Activated CD8-positive, alpha-beta T cell treated with anti-CD3 and anti-CD28 coated beads, Interleukin-2, amount 10 ng/mL, durations not matched to agents 7 days and 5 days (primary cell): Measurements from ENCODE around the gene PAK6. TPM values are rescaled to one million over a fixed set of nuclear protein-coding genes. Genes with fewer than 3 reads are reported as not detected.

Source experiments
- ATAC-seq: fragments of 150-1000 bp; cut with Tn5 transposase; one replicate; pipeline ENCODE4 v1.10.0; 2021; ENCODE audit warnings: moderate library complexity
- CTCF ChIA-PET: fragments of 350-600 bp; sonication (Branson Sonifier 250); formaldehyde crosslinking; loops from one replicate; lab custom pipeline; 2021; ENCODE audit warnings: antibody characterized with exemption; lab: Charles Lee
- POLR2A ChIA-PET: fragments of 350-600 bp; sonication (Branson Sonifier 250); formaldehyde crosslinking; loops from one replicate; lab custom pipeline; 2021; ENCODE audit warnings: antibody characterized with exemption; lab: Charles Lee
- DNase-seq: peaks from one replicate; pipeline ENCODE4 v3.0.0-alpha.2; 2020
- H3K27ac Mint-ChIP-seq: one replicate; pipeline ENCODE4 v1.8.0; 2021; ENCODE audit warnings: mild to moderate bottlenecking, mixed read lengths
- H3K27me3 Mint-ChIP-seq: one replicate; pipeline ENCODE4 v1.8.0; 2021; ENCODE audit warnings: low read depth, mixed read lengths
- H3K36me3 Mint-ChIP-seq: one replicate; pipeline ENCODE4 v1.8.0; 2021; ENCODE audit warnings: low read depth, mixed read lengths
- H3K4me1 Mint-ChIP-seq: one replicate; pipeline ENCODE4 v1.8.0; 2021; ENCODE audit warnings: low read depth, mixed read lengths
- H3K4me3 Mint-ChIP-seq: one replicate; pipeline ENCODE4 v1.8.0; 2021; ENCODE audit warnings: mild to moderate bottlenecking, mixed read lengths
- H3K9me3 Mint-ChIP-seq: one replicate; pipeline ENCODE4 v1.8.0; 2022; ENCODE audit warnings: mixed read lengths; ENCODE audit not compliant: insufficient read depth
- total RNA-seq, 2 experiments: library from RNA; stranded (reverse); gene quantifications; one replicate each; pipeline ENCODE4 v1.2.3, GENCODE V29; 2021

Gene PAK6
- total RNA-seq, 2 experiments from 2014 or later: 1.2 to 1.4 TPM

DNA sequence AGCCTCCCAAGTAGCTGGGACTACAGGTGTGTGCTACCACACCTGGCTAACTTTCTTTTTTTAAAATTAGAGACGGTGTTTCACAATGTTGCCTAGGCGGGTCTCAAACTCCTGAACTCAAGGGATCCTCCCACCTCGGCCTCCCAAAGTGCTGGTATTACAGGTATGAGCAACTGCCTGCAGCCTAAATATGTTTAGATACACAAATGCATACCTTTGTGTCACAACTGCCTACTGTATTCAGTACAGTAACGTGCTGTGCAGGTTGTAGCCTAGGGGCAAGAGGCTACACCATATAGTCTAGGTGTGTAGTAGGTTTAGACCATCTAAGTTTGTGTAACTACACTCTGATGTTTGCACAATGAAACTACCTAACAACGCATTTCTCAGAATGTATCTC is 9.5 kb upstream of the PAK6 start:
- ChIA-PET CTCF (interaction anchor here (0.7 to 6.9 kb wide), 4 partner anchors 11 to 80 kb away, joined by 3 to 51 read pairs (median 22); no protein-coding TSS in a partner anchor), POLR2A (interaction anchor here (1.0 kb wide), 1 partner anchor 12 kb away, joined by 3 read pairs; no protein-coding TSS in a partner anchor)
- DNase-seq (no peak), ATAC-seq (no peak)
- Mint-ChIP-seq H3K27me3 (no peaks in the 10 kb centered on the region), H3K27ac (no peak overlapping the region), H3K36me3 (peaks cover 38% of the 10 kb centered on the region), H3K9me3 (no peaks in the 10 kb centered on the region), H3K4me3 (no peak overlapping the region), H3K4me1 (peaks cover 18% of the 10 kb centered on the region)

DNA sequence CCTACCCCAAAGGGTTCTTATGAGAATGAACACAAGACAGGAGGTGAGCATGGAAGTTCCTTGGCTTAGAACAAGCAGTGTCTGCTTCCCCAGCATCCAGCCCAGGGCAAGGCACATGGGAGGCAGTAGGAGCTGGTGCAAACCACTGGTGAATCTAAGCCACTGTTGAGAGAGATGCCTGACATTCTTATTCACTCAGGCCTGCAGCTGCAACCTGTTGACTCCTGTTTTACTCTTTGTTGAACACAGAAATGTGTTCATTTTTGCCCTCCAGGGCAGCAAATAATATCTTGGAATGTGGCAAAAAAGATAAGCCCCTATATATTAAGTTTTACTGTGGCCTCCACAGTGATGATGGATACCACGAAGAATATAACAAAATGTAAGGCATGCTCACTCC is 8.9 kb upstream of the PAK6 start:
- DNase-seq (no peak), ATAC-seq (no peak)
- Mint-ChIP-seq H3K27me3 (no peaks in the 10 kb centered on the region), H3K27ac (no peak overlapping the region), H3K4me3 (no peak overlapping the region), H3K9me3 (no peaks in the 10 kb centered on the region), H3K36me3 (peaks cover 31% of the 10 kb centered on the region), H3K4me1 (peaks cover 16% of the 10 kb centered on the region)
- CTCF ChIA-PET: interaction anchor here (5.0 to 6.9 kb wide), 2 partner anchors 12 to 44 kb away, joined by 41 to 51 read pairs; no protein-coding TSS in a partner anchor
- POLR2A ChIA-PET: no interaction called here

DNA sequence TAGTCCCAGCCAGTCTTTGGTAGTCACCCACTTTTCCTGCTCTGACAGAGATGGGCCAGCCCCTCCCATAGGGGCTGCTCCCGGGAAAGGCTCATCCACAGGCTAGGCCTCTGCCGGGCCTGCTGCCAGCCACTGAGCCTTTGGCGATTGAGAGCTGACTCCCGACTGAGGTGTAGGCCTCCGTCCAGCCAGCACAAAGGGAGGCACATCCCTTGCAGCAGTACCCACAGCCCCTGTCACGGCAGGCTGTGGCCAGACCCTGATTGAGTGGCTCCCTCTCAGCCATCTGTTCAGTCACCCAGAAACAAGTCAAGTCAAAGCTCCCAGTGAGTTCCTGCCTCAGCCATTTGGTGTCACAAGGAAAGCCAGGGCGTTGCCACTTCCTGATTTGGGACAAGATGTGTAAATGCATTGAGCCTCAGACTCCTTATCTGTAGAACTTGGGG is 6.2 kb upstream of the PAK6 start:
- CTCF ChIA-PET: no interaction called here
- H3K27ac Mint-ChIP-seq: no peak overlapping the region
- H3K9me3 Mint-ChIP-seq: no peaks in the 10 kb centered on the region
- H3K36me3 Mint-ChIP-seq: peaks cover 20% of the 10 kb centered on the region
- DNase-seq (no peak), ATAC-seq (no peak)
- peaks cover 2% of the 10 kb centered on the region for H3K4me1 Mint-ChIP-seq
- H3K4me3 Mint-ChIP-seq: no peak overlapping the region
- peaks cover under 1% of the 10 kb centered on the region for H3K27me3 Mint-ChIP-seq
- POLR2A ChIA-PET: no interaction called here

DNA sequence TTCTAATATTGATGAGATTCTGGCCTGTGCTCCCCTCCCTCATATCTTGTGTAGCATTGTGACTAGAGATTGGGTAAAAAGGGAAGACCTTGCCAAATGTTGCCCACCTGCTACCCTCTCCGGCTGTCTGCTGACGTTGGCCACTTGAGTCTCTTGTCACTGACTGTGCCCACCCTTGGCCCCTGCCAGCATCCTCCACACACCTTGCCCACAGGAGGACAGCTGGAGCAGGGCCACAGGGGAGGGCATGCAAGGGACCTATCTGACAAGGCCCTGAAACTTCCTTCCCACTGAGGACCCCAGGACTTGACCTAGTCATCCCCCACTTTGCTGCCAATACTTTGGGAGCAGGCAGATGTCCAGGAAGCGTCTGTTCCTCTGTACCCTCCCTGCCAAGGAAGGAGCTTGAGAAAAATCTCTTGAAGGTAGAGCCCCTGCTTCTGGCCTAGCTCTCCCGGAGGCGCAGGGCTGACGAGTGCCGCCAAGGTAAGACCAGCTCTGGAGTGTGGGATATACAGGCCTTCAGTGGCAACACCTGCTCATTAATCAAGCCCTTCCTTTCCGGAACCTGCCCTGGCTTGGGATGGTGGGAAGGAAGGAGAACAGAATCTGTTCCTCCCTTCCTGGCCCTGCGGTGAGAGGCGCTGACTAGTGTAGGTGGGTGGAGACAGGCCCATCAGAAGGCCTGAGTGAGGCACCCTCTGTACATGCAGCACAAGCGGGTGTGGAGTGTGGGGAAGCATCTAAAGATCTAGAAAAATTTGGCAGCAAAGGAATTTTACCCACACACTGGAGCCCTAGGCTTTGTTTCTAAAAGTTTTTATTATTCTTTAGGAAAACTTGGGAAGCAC is 4.9 kb upstream of the PAK6 start:
- Mint-ChIP-seq H3K27ac (no peak overlapping the region), H3K4me1 (peaks cover 9% of the 10 kb centered on the region), H3K27me3 (peaks cover 8% of the 10 kb centered on the region), H3K4me3 (no peak overlapping the region), H3K36me3 (peaks cover 15% of the 10 kb centered on the region), H3K9me3 (no peaks in the 10 kb centered on the region)
- ChIA-PET CTCF (interaction anchor here (1.3 to 1.9 kb wide), 2 partner anchors 17 to 40 kb away, joined by 5 to 9 read pairs; no protein-coding TSS in a partner anchor), POLR2A (interaction anchor here (0.6 kb wide), 1 partner anchor 14 kb away, joined by 3 read pairs; no protein-coding TSS in a partner anchor)
- DNase-seq (no peak), ATAC-seq (no peak)

DNA sequence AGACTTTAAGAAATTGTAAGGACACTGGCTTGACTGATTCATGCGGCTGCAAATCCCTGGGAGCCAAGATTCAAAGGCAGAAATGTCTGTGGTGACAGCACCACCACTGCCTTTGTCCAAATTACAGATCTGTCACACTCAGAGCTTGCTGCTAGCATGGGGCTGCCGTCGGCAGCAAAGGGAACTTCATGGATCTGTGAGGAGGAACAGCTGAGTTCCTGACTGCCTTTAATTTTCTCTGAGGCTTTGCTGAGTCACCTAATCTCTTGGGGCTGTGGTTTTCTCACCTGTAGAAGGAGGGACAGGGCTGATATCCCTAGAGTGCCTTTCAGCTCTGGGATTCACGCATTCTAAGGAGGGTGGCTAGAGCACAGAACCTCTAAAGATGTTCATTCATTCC is 4.1 kb upstream of the PAK6 start:
- CTCF ChIA-PET: interaction anchor here (1.3 to 1.9 kb wide), 2 partner anchors 18 to 40 kb away, joined by 5 to 9 read pairs; no protein-coding TSS in a partner anchor
- Mint-ChIP-seq H3K4me1 (peaks cover 15% of the 10 kb centered on the region), H3K27me3 (peaks cover 14% of the 10 kb centered on the region), H3K4me3 (no peak overlapping the region), H3K9me3 (no peaks in the 10 kb centered on the region), H3K27ac (no peak overlapping the region), H3K36me3 (peaks cover 13% of the 10 kb centered on the region)
- no peak for ATAC-seq
- DNase-seq: no peak
- POLR2A ChIA-PET: interaction anchor here (0.7 kb wide), 1 partner anchor 208 kb away, joined by 3 read pairs; no protein-coding TSS in a partner anchor

DNA sequence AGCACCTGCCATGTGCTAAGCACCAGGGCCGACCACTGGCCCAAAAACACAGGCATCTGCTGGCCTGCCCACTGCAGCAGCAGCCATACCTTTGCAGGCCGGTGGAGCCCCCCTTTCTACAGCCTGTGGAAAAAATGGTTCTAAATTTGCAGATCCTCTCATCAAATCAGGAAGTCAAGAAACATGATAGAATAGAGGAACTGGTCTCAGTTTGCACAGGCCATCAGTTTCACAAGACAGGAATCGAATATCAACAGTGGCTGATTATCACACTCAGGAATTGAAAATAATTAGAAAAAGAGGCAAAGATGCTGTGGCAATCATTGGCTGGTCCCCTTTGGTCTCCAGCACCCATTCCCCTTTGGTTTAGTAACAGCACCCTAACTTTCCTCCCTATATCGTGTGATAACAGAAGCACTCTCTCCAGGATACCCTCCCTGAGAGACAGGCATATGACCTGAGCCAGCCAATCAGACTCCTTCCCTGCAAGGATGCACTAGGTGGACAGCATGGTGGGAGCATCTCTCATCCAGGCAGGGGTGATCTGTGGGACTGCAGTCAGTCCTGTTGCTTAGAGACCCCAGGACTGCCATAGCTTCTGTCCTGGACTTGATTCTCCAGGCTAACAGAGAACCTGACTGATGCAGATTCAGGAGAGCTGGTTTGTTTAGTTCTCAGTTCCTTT is 3.5 kb upstream of the PAK6 start:
- peaks cover 15% of the 10 kb centered on the region for H3K4me1 Mint-ChIP-seq
- no peak overlapping the region for H3K4me3 Mint-ChIP-seq
- peaks cover 9% of the 10 kb centered on the region for H3K36me3 Mint-ChIP-seq
- no peak for DNase-seq
- peaks cover 17% of the 10 kb centered on the region for H3K27me3 Mint-ChIP-seq
- no peak for ATAC-seq
- H3K9me3 Mint-ChIP-seq: no peaks in the 10 kb centered on the region
- H3K27ac Mint-ChIP-seq: no peak overlapping the region
- ChIA-PET POLR2A (interaction anchor here (0.7 kb wide), 1 partner anchor 209 kb away, joined by 3 read pairs; no protein-coding TSS in a partner anchor), CTCF (interaction anchor here (0.6 to 1.9 kb wide), 5 partner anchors 8 to 188 kb away, joined by 3 to 9 read pairs (median 3); no protein-coding TSS in a partner anchor)

DNA sequence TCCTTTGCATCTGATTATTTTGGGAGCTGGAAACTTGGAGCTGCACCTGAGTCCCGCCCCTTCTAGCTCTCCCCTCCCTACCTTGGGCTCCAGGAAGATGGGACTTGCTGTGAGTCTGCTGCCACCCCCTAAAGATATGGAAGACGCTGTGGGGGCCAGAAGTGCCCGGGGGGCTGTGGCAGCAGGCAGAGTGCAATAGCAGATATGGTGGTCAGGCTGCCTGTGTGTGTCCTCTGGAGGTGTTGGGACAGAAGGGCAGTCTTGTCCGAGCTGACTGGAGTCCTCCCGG is 485 bp downstream of the PAK6 start:
- DNase-seq (no peak), ATAC-seq (no peak)
- CTCF ChIA-PET: interaction anchor here (1.0 to 2.1 kb wide), 7 partner anchors 15 to 194 kb away, joined by 3 to 18 read pairs (median 8); no protein-coding TSS in a partner anchor
- Mint-ChIP-seq H3K36me3 (no peaks in the 10 kb centered on the region), H3K4me1 (peaks cover 22% of the 10 kb centered on the region), H3K27me3 (peaks cover 17% of the 10 kb centered on the region), H3K9me3 (no peaks in the 10 kb centered on the region), H3K4me3 (no peak overlapping the region), H3K27ac (no peak overlapping the region)
- POLR2A ChIA-PET: interaction anchor here (1.0 kb wide), 2 partner anchors 8 to 57 kb away, joined by 3 read pairs; no protein-coding TSS in a partner anchor

DNA sequence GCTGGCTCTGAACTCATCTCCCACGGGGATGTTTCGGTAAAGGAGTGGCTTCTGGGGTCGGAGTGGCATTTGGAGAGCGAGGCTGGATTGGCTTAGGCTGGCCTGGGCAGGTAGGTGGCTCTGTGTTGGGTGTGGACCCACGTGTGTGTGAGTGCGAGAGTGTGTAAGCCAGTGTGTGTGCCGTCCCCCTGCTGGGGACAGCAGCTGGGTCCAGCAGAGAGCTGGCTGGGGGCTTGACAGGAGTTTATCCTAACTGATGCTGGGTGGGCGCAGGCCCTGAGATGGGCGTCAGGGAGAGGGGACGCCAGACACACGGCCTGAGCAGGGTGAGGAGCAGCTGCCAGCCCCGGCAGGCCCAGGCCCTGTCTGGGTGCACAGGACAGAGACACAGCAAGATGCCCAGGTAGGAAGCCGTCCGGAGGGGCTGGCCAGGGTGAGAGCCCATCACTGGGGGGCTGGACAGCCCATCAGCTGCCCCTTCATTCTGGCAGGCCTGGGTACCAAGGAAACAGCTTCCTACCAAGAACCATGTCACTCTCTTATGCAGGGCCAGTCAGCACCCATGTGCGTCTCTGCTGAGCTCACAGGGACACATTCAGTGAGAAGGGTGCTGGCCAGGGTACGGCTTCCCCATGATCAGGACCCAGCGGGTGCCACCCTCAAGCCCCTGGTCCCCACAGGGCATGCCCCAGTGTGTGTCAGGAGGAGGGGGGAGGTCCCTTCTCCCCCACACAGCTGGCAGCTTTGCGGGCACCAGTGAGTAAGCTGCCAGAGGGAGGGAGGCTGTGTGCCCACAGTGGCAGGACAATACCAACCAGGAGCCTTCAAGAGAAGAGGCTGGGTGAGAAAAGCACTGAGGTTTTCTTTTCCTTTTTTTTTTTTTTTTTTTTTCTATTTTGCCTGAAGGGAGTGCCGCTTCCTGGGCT is 1.1 kb downstream of the PAK6 start:
- H3K36me3 Mint-ChIP-seq: no peaks in the 10 kb centered on the region
- H3K4me1 Mint-ChIP-seq: peaks cover 22% of the 10 kb centered on the region
- DNase-seq (no peak), ATAC-seq (no peak)
- H3K4me3 Mint-ChIP-seq: no peak overlapping the region
- POLR2A ChIA-PET: interaction anchor here (1.0 kb wide), 1 partner anchor 8 kb away, joined by 3 read pairs; no protein-coding TSS in a partner anchor
- no peaks in the 10 kb centered on the region for H3K9me3 Mint-ChIP-seq
- CTCF ChIA-PET: interaction anchor here (1.5 to 8.1 kb wide), 5 partner anchors 15 to 97 kb away, joined by 4 to 43 read pairs (median 10); no protein-coding TSS in a partner anchor
- no peak overlapping the region for H3K27ac Mint-ChIP-seq
- H3K27me3 Mint-ChIP-seq: peaks cover 17% of the 10 kb centered on the region

DNA sequence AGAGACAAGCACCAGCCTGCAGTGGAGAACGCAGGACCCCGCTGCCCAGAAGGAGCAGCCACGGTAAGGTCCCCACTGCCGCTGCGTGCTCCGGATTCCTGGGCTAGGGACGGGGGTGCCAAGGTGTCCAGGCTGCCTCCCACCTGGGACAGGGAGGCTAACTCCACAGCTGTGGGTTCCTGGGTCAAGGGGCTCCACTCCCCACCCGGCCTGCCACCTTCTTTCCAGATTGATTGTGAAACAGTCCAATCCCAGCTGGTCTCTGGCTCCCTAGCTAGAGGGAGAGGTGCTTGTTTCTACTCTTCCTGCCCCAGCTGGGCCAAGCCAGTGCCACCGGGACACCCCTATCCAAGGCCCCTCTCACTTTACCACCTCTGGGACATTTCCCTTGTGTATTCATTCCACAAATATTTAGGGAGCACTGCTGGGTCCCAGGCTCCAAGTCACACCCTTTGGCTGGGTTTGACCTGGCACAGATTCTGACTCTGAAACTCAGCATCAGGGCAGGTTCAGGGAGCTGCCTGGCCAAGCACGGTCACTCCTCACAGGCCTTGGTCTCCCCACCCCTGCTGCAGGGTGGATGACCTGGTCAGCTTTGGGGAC is 1.9 kb downstream of the PAK6 start:
- H3K27ac Mint-ChIP-seq: no peak overlapping the region
- no peaks in the 10 kb centered on the region for H3K9me3 Mint-ChIP-seq
- H3K4me1 Mint-ChIP-seq: peaks cover 22% of the 10 kb centered on the region
- ATAC-seq (no peak), DNase-seq (no peak)
- CTCF ChIA-PET: interaction anchor here (1.1 to 8.1 kb wide), 2 partner anchors 33 to 85 kb away, joined by 3 to 43 read pairs; no protein-coding TSS in a partner anchor
- H3K27me3 Mint-ChIP-seq: peaks cover 17% of the 10 kb centered on the region
- H3K4me3 Mint-ChIP-seq: no peak overlapping the region
- no peaks in the 10 kb centered on the region for H3K36me3 Mint-ChIP-seq
- POLR2A ChIA-PET: interaction anchor here (1.3 kb wide), 1 partner anchor 12 kb away, joined by 3 read pairs; no protein-coding TSS in a partner anchor
